SK-N-SH treated with all-trans-retinoic acid at 6 μM for 48 hours (cell line): ENCODE measurements around the gene DENND4B.

Experiments
- SNAI2 ChIP-seq: fragments of 250-450 bp; sonication (Bioruptor Pico); IDR thresholded peaks from 2 replicates; pipeline ENCODE4 v1.5.0; 2020; ENCODE audit warnings: mild to moderate bottlenecking, moderate library complexity
- TSHZ2 ChIP-seq: fragments of 250-450 bp; sonication (Bioruptor Pico); IDR thresholded peaks from 2 replicates; pipeline ENCODE4 v1.5.0; 2020; ENCODE audit warnings: mild to moderate bottlenecking, moderate library complexity
- ZFP30 ChIP-seq: fragments of 450-650 bp; formaldehyde crosslinking; IDR thresholded peaks from 2 replicates; pipeline ENCODE4 v1.5.0; 2022; ENCODE audit warnings: mild to moderate bottlenecking, moderate library complexity
- TF ChIP-seq, protein P1 (sequence below): fragments of 250-450 bp; sonication (Bioruptor Pico); IDR thresholded peaks from 2 replicates; pipeline ENCODE4 v1.8.0; 2020; ENCODE audit warnings: mild to moderate bottlenecking, moderate library complexity, borderline replicate concordance

DNA sequence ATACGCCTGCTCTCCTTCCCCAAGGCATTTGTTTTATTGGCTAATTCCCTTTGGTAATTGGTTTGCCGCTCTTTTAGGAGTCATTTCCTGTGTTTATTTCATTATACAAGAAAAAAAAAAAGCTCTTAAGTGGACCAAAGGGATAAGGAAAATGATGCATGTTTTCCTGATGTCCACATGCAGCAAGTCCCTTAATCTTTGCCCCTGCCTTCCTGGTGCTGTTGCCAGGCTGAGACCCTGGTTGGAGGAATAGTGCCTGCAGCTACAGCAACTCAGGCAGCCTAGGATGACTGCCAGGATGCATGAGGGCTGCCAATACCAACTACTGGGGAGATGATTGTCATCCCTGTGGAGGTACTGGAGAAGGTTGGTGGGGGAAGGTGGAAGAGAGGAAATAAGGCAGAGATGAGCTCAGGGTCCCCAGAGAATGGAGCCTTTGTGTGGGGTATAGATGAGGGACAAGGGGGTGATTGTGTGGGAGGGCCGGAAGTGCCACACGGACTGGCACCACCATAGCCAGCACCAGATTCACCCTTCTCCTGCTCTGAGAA lies 17.7 kb downstream of the DENND4B start:
- TF ChIP-seq, protein P1, sequence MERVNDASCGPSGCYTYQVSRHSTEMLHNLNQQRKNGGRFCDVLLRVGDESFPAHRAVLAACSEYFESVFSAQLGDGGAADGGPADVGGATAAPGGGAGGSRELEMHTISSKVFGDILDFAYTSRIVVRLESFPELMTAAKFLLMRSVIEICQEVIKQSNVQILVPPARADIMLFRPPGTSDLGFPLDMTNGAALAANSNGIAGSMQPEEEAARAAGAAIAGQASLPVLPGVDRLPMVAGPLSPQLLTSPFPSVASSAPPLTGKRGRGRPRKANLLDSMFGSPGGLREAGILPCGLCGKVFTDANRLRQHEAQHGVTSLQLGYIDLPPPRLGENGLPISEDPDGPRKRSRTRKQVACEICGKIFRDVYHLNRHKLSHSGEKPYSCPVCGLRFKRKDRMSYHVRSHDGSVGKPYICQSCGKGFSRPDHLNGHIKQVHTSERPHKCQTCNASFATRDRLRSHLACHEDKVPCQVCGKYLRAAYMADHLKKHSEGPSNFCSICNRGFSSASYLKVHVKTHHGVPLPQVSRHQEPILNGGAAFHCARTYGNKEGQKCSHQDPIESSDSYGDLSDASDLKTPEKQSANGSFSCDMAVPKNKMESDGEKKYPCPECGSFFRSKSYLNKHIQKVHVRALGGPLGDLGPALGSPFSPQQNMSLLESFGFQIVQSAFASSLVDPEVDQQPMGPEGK (CRISPR knock-in tag): no peak
- no peak for TF ChIP-seq ZFP30 (CRISPR knock-in tag)
- TF ChIP-seq SNAI2 (CRISPR knock-in tag): no peak
- peak; percentile 30; the same call in 1 of the 2 replicates for TF ChIP-seq TSHZ2 (CRISPR knock-in tag)
